Neuronal stem cell (in vitro differentiated cells): Measurements from ENCODE around the gene GNAT1.
A peak's percentile ranks its signal among the peaks of the same experiment; 100 is the strongest.

Experiments
- DNase-seq: peaks from one replicate; pipeline ENCODE4 v3.0.0-alpha.2; 2013; ENCODE audit warnings: low spot score
- H2AFZ ChIP-seq: one replicate; pipeline ENCODE4 v1.6.1; 2013; ENCODE audit warnings: mild to moderate bottlenecking, low read length, inconsistent platforms
- H2AK5ac ChIP-seq: 2 replicates; pipeline ENCODE4 v1.6.1; 2013; ENCODE audit warnings: low read depth, mild to moderate bottlenecking, inconsistent platforms, low read length, moderate library complexity, mixed read lengths
- H2BK120ac ChIP-seq: 2 replicates; pipeline ENCODE4 v1.6.1; 2013; ENCODE audit warnings: low read depth, mild to moderate bottlenecking, inconsistent platforms, low read length, moderate library complexity, mixed read lengths
- H2BK12ac ChIP-seq: one replicate; pipeline ENCODE4 v1.6.1; 2013; ENCODE audit warnings: low read length, inconsistent platforms
- H2BK15ac ChIP-seq: 2 replicates; pipeline ENCODE4 v1.6.1; 2013; ENCODE audit warnings: mild to moderate bottlenecking, low read length, inconsistent platforms, mixed read lengths
- H2BK5ac ChIP-seq: one replicate; pipeline ENCODE4 v1.6.1; 2013; ENCODE audit warnings: inconsistent platforms, mild to moderate bottlenecking, low read length, moderate library complexity
- H3K14ac ChIP-seq: one replicate; pipeline ENCODE4 v1.6.1; 2013; ENCODE audit warnings: low read length, inconsistent platforms
- H3K18ac ChIP-seq: 2 replicates; pipeline ENCODE4 v1.6.1; 2013; ENCODE audit warnings: low read length, inconsistent platforms
- H3K23ac ChIP-seq: 2 replicates; pipeline ENCODE4 v1.6.1; 2013; ENCODE audit warnings: low read depth, mild to moderate bottlenecking, mixed read lengths, low read length, inconsistent platforms; ENCODE audit not compliant: poor library complexity
- H3K27ac ChIP-seq: replicated peaks from 3 replicates; pipeline ENCODE4 v1.5.1; 2013; ENCODE audit warnings: low read length, inconsistent platforms
- H3K27me3 ChIP-seq, 3 experiments: 2 replicates each; pipeline ENCODE4 v1.6.1; 2013; ENCODE audit warnings: low read length in 3 of 3, mild to moderate bottlenecking in 2 of 3, inconsistent platforms in 1 of 3, low read depth in 1 of 3, mixed read lengths in 1 of 3, moderate library complexity in 1 of 3; ENCODE audit not compliant: control insufficient read depth in 3 of 3, insufficient read depth in 3 of 3
- H3K36me3 ChIP-seq, 2 donors: replicated peaks in 1 of 2; 2 replicates each; pipeline ENCODE4 v1.6.1; 2013; ENCODE audit warnings: low read length in 2 of 2; ENCODE audit not compliant: control insufficient read depth in 2 of 2, insufficient read depth in 2 of 2
- H3K4ac ChIP-seq: 2 replicates; pipeline ENCODE4 v1.6.1; 2013; ENCODE audit warnings: inconsistent platforms, mild to moderate bottlenecking, low read length, moderate library complexity
- H3K4me1 ChIP-seq, 2 donors: 1 replicate in 1 of 2; 2 replicates in 1 of 2; pipeline ENCODE4 v1.6.1; 2013; ENCODE audit warnings: low read length in 2 of 2, low read depth in 1 of 2; ENCODE audit not compliant: control insufficient read depth in 2 of 2, insufficient read depth in 1 of 2
- H3K4me2 ChIP-seq: one replicate; pipeline ENCODE4 v1.6.1; 2013; ENCODE audit warnings: mild to moderate bottlenecking, low read length, inconsistent platforms; ENCODE audit not compliant: insufficient read depth, poor library complexity, severe bottlenecking
- H3K4me3 ChIP-seq, 2 donors: 2 replicates each; pipeline ENCODE4 v1.5.1; 2013; ENCODE audit warnings: low read length in 2 of 2, mild to moderate bottlenecking in 2 of 2, inconsistent platforms in 1 of 2, moderate library complexity in 1 of 2
- H3K79me1 ChIP-seq: one replicate; pipeline ENCODE4 v1.6.1; 2013; ENCODE audit warnings: low read depth, mild to moderate bottlenecking, inconsistent platforms, low read length, moderate library complexity
- H3K9ac ChIP-seq: one replicate; pipeline ENCODE4 v1.6.1; 2013; ENCODE audit warnings: mild to moderate bottlenecking, low read depth, low read length, inconsistent platforms; ENCODE audit not compliant: poor library complexity
- H3K9me3 ChIP-seq, 2 donors: replicated peaks in 1 of 2; 2 replicates each; pipeline versions ENCODE3 to v1.6.1; 2013; ENCODE audit warnings: low read length in 2 of 2, mild to moderate bottlenecking in 2 of 2, inconsistent platforms in 1 of 2, low read depth in 1 of 2, mixed read lengths in 1 of 2, moderate library complexity in 1 of 2; ENCODE audit not compliant: control insufficient read depth in 2 of 2, insufficient read depth in 1 of 2
- H4K8ac ChIP-seq: one replicate; pipeline ENCODE4 v1.6.1; 2013; ENCODE audit warnings: low read depth, mild to moderate bottlenecking, inconsistent platforms, low read length, moderate library complexity
- H4K91ac ChIP-seq: one replicate; pipeline ENCODE4 v1.6.1; 2013; ENCODE audit warnings: low read length, low read depth, mild to moderate bottlenecking, inconsistent platforms; ENCODE audit not compliant: poor library complexity
- WGBS, 2 donors: extraction: QIAGEN DNeasy Blood & Tissue Kit; methylation state at CpG; one replicate each; pipeline ENCODE4 v1.1.7; 2013; ENCODE audit warnings: missing lambda C conversion rate in 2 of 2, mixed read lengths in 1 of 2; ENCODE audit not compliant: insufficient read length in 2 of 2, insufficient replicate concordance in 1 of 2; ENCODE audit errors: extremely low coverage in 2 of 2; 5-methylcytosine and 5-hydroxymethylcytosine counted together

The GNAT1 gene

DNA sequence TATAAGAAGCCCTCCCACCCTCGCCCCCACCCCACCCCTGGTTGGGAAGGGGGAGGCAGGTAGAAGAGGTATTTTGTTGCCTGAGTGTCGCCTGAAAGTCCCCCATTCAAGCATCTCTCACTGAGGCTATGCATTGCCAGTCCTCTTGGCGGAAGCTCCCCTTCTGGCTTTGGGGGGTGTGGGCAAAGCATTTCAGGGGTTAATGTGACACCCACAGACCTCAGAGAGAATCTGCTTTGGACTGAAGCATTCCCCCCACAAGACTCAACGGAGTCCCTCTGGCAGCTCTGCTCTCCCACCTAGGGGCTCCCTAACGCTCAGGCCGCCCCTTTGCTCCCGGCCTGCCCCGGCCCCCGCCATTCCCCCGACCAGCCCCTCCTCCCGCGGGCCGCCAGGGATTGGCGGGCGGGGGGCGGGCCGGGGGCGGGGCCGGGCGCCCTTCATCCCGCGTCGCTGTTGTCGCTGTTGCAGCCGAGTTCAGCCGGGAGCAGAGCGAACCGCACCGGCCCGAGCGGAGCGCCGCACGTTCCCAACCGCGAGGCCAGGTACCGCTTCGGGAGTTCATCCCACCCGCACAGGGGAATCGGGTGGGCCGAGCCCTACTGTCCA, 13.5 kb downstream of the GNAT1 start, which contains the start of gene SLC38A3:
Gene SLC38A3, plus strand, starts transcription at position 468 of the 609 bp plus-strand sequence. CDS start 8,929 bp downstream, outside the sequence.
- Histone ChIP-seq H4K91ac (no peak within 1 kb of the TSS), H3K4me3 (peak within 1 kb of the TSS; percentile 52 to 85), H3K4me1 (peaks cover 18 to 30% of the 10 kb centered on the region in 2 donors), H3K18ac (peak within 1 kb of the TSS; percentile 95), H2BK12ac (peak within 1 kb of the TSS; percentile 24), H2AK5ac (peak within 1 kb of the TSS; percentile 60), H2BK120ac (no peak within 1 kb of the TSS), H3K4ac (no peak within 1 kb of the TSS), H2BK15ac (peak within 1 kb of the TSS; percentile 8), H3K23ac (peak within 1 kb of the TSS; percentile 36), H3K4me2 (peak within 1 kb of the TSS; percentile 100), H3K36me3 (no peaks in the 10 kb centered on the region), H2BK5ac (peak within 1 kb of the TSS; percentile 2), H3K79me1 (peaks cover 1% of the 10 kb centered on the region), H3K14ac (no peak within 1 kb of the TSS), H2AFZ (peak within 1 kb of the TSS; percentile 99), H4K8ac (no peak within 1 kb of the TSS), H3K9me3 (no peaks in the 10 kb centered on the region), H3K27ac (no peak within 1 kb of the TSS), H3K9ac (peak within 1 kb of the TSS; percentile 91), H3K27me3 (peaks cover 7 to 88% (median 20%) of the 10 kb centered on the region in 3 experiments)
- WGBS, 2 donors: no CpG with 5 or more reads among the region's 41 CpGs
- peak; percentile 67 for DNase-seq

GRCh38 chr3:50205413-50206276, 14.2 kb downstream of the GNAT1 start:
- Histone ChIP-seq H4K8ac (no peak overlapping the region), H3K9me3 (no peaks in the 10 kb centered on the region), H2BK120ac (no peak overlapping the region), H3K14ac (no peak overlapping the region), H3K79me1 (peaks cover 1% of the 10 kb centered on the region), H2BK15ac (peak overlapping the region; percentile 3), H3K4me1 (peaks cover 18 to 30% of the 10 kb centered on the region in 2 donors), H3K27me3 (peaks cover 7 to 95% (median 20%) of the 10 kb centered on the region in 3 experiments), H3K36me3 (no peaks in the 10 kb centered on the region), H3K23ac (peak overlapping the region; percentile 36), H4K91ac (no peak overlapping the region), H3K4me2 (peak overlapping the region; percentile 100), H2BK12ac (no peak overlapping the region), H3K18ac (peak overlapping the region; percentile 95), H3K27ac (no peak overlapping the region), H3K4me3 (peak overlapping the region; percentile 52 to 85), H2AFZ (peak overlapping the region; percentile 99), H3K9ac (peak overlapping the region; percentile 91), H2BK5ac (no peak overlapping the region), H2AK5ac (peak overlapping the region; percentile 60), H3K4ac (no peak overlapping the region)
- no peak for DNase-seq
- WGBS, 2 donors: no CpG with 5 or more reads among the region's 67 CpGs

- no peak overlapping the region for H2BK15ac ChIP-seq
- no CpG with 5 or more reads among the region's 17 CpGs for WGBS, 2 donors
- no peak for DNase-seq
- no peak overlapping the region for H3K27ac ChIP-seq
- no peaks in the 10 kb centered on the region for H3K79me1 ChIP-seq
- H2AK5ac ChIP-seq: no peak overlapping the region
- no peak overlapping the region for H4K91ac ChIP-seq
- no peaks in the 10 kb centered on the region for H3K36me3 ChIP-seq
- no peak overlapping the region for H3K18ac ChIP-seq
- peak overlapping the region; percentile 33 for H3K9ac ChIP-seq
- H3K4me2 ChIP-seq: no peak overlapping the region
- H3K23ac ChIP-seq: no peak overlapping the region
- H2BK12ac ChIP-seq: no peak overlapping the region
- no peaks in the 10 kb centered on the region for H3K9me3 ChIP-seq
- no peak overlapping the region for H2AFZ ChIP-seq
- H3K4me1 ChIP-seq: peaks cover 18 to 21% of the 10 kb centered on the region in 2 donors
- no peak overlapping the region for H3K4ac ChIP-seq
- H3K27me3 ChIP-seq: peaks cover 7 to 89% (median 20%) of the 10 kb centered on the region in 3 experiments
- no peak overlapping the region for H2BK5ac ChIP-seq
- no peak overlapping the region for H4K8ac ChIP-seq
- no peak overlapping the region for H2BK120ac ChIP-seq
- no peak overlapping the region for H3K4me3 ChIP-seq
- H3K14ac ChIP-seq: no peak overlapping the region
These were observed 16.1 kb downstream of the GNAT1 start for GRCh38 chr3:50207359-50208042.
